Right ventricle myocardium superior (tissue), 1 donor: ENCODE measurements around the gene SLC5A9. TPM values are rescaled to one million over a fixed set of nuclear protein-coding genes. Genes with fewer than 3 reads are reported as not detected.
"Not testable (repeated sequence)": the region's sequence is repeated elsewhere in the genome, so short reads cannot be mapped to it uniquely, and the experiment has no call there.

Source experiments
- ATAC-seq: fragments of 200-7000 bp; cut with Tn5 transposase; one replicate; pipeline ENCODE4 v1.9.1; 2020; ENCODE audit warnings: mild to moderate bottlenecking; ENCODE audit not compliant: poor library complexity
- DNase-seq: peaks from one replicate; pipeline ENCODE4 v3.0.0-alpha.2; 2020
- intact Hi-C: fragments of 100-400 bp; cut with DNase I; formaldehyde crosslinking; loops from one replicate; pipeline ENCODE4 v1.11.2; 2022
- total RNA-seq: library from RNA; stranded (reverse); fragmentation: NEBNext Ultra II Directional; extraction: Animal tissue kit (Norgen Biotek cat#: 25700); gene quantifications from one replicate; pipeline ENCODE4 v1.2.1, GENCODE V29; 2021
- donor health status: DM: no; HTN: yes; CAD: no; lungs with severe emphysema.

The SLC5A9 gene
- total RNA-seq, 1 donor from 2014 or later = 0.13 TPM

DNA sequence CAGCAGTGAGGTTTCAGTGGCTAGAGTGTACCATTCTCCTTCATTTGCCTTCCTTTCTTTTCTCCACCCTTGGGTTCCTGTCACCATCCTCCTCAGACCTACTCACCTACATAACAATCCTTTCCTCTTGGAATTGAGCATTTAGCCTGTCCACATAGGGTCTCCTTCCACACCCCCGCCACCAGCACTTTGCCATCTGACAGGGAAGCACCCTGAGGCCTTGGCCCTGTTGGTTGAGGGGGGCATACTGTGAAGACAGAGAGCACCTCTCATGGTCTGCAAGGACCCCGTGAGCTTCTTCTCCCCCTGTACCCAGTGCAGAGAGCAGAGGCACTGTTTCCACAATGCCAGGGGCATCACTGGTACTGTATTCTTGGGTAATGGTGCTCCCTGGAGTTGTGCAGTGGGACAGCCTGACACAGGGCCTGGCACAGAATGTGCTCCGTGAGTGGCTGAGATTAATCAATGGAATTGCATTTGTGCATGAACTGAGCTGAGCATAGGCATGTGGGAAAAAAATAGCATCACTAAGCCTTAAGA is 14.9 kb upstream of the SLC5A9 start:
- intact Hi-C loops = loop anchor here (10.0 kb wide), 1 partner anchor 473 kb away; no protein-coding TSS in a partner anchor
- DNase-seq (no peak), ATAC-seq (no peak)

DNA sequence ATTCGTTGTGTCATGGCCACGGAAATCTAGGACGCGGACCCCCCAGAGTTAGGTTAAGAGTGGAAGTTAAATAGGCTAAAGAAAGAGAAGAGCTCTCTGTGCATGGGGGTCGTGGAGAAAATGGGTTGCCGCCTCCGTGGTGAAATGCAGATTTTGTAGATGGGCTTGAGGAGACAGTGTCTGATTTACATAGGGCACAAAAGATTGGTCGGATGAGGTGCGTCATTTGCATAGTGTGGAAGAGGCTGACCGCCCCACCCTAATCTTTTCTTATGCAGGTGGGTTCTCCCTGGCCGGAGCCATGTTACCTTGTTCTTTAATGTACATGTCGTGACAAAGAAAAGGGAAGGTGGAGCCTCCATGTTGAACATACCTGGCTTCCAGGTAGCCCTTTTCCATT is 14.3 kb upstream of the SLC5A9 start:
- no peak for DNase-seq
- ATAC-seq = no peak
- intact Hi-C loops = loop anchor here (10.0 kb wide), 1 partner anchor 473 kb away; no protein-coding TSS in a partner anchor

DNA sequence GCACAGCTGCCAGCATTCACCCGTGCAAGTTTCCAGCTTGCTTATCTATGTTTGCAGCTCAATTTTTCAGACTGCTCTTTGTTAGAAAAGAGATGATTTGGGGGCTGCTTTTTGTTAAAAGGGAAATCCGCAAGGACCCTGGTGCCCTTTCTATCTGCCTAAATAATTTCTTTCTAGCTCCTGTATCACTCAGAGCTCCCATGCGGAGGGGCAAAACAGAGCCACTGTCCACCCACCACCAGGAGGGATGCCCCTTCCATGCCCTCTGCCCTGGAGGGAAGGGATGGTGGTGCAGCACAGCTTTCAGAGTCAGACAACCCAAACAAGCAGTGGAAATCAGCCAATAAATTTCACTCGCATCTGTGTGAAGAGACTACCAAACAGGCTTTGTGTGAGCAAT is 13.9 kb upstream of the SLC5A9 start:
- ATAC-seq (no peak), DNase-seq (no peak)
- intact Hi-C loops = loop anchor here (10.0 kb wide), 1 partner anchor 474 kb away; no protein-coding TSS in a partner anchor

DNA sequence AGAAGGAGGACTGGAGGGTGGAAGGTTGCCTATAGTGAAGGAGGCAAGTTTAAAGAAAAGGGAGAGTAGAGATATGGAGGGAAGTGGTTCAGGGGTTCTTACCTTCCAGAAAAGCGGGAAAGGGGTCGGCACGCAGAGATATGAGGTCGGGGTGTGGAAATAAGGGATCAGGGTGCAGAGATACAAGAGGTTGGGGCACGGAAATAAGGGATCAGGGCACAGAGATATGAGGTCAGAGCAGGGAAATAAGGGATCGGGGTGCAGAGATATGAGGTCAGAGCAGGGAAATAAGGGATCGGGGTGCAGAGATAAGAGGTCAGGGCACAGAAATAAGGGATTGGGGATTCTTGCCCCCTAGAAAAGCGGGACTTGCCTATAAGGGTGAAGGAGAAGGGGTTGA is 9.1 kb upstream of the SLC5A9 start:
- ATAC-seq, intact Hi-C loops: not testable (repeated sequence)

DNA sequence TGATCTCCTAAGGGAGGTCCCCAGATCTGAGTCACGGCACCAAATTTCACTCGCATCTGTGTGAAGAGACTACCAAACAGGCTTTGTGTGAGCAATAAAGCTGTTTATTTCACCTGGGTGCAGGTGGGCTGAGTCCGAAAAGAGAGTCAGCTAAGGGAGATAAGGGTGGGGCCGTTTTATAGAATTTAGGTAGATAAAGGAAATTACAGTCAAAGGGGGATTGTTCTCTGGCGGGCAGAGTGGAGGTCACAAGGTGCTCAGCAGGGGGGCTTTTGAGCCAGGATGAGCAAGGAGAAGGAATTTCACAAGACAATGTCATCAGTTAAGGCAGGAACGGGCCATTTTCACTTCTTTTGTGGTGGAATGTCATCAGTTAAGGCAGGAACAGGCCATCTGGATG is 8.2 kb upstream of the SLC5A9 start:
- DNase-seq, intact Hi-C loops, ATAC-seq: not testable (repeated sequence)

More for the DNA sequence above, 9.1 kb upstream of the SLC5A9 start:
- DNase-seq = not testable (repeated sequence)

DNA sequence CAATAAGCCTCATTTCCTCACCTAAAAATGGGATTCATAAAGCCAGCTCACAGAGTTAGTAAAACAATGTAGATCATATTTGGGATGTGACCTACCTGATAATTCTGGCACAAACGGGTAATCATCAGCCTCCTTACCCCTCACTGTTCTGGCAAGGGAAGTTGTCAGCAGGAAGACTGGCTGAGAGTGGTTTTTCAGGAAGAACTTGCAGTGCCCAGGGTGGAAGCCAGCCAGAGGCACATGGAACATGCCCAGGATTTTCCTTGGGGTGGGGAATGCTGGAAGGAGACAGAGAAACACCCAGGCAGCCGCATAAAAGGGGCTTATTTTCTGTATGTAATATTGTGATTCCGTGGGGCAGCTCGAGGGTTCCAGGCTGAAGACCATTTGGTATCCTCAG is 7.7 kb upstream of the SLC5A9 start:
- ATAC-seq (peak; percentile 41), DNase-seq (no peak)
- intact Hi-C loops = no loop called here

DNA sequence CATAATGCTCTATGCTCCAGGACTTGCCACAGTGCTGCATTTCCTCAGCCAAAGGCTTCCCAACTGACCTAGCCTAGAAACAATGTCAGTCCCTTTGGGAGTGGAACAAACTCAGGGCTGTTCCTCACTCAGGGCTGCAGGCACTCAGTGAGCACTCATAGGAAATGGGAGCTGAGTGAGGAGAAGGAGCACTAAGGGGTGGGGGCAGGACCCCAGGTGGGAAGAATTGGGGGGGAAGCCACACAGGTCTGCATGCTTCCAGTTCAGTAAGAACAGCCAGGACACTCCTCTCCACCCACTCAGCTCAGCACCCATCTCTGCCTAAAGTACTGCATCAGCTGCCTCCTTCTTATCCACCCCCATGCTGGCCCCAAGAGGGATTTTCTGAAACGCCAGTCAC is 7.3 kb upstream of the SLC5A9 start:
- intact Hi-C loops = no loop called here
- no peak for DNase-seq
- ATAC-seq = no peak

DNA sequence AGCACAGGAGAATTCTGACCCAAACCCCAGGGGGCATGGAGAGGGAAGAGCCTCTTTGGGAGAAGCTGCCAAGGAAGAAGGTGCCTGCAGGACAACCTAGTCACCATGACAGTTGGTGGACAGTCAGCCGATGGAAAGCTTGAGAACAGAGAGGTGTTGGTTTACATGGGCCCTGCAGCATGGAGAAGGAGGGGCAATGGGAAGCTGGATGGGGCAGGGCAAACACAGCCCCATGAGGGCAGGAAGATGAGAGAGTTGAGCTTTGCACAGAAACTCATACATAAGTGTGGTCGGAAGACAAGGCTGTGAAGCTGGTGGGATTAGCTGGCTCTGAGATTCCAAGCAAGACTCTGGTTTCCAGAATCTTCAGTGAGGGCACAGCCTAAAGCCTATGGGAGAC is 6.6 kb upstream of the SLC5A9 start:
- no peak for DNase-seq
- intact Hi-C loops = no loop called here

DNA sequence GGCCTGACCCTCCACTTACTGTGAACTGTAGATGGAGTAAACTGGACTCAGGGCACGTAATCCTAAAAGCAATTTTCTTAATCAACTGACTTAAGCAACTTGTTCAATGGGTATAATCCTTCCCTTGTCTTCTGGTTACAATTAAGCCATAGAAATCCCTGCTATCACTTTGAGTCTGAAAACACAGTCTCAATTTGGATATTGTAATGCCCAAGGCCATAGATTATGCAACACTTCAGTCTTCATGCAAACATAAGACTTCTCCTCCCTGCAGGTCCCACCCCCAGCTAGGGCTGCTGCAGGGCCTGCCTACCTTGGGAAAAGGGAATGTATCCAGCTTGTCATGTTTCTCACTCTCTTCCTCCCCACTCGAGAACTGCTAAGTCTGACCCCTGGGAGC is 6.2 kb upstream of the SLC5A9 start:
- intact Hi-C loops = no loop called here
- ATAC-seq (no peak), DNase-seq (no peak)

More for the DNA sequence above, 6.6 kb upstream of the SLC5A9 start:
- ATAC-seq = no peak

DNA sequence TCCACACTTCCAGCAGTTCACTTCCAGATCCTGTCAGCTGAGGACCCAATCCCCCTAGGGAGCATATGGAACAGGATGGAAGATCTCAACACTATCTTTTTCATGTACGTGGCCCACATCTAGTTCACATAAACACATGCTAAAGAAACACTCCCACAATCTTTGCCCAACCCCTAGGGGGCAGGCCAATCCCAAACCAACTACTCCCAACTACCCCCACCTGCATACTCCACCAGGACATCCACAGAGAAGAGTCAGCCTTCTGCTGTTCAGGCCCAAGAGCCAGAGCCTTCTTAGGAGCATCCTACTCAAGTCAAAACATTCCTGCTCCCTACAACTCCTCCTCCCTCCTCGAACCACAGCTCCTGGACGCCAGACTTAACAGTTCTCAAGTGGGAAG is 5.6 kb upstream of the SLC5A9 start:
- intact Hi-C loops = no loop called here
- no peak for DNase-seq

DNA sequence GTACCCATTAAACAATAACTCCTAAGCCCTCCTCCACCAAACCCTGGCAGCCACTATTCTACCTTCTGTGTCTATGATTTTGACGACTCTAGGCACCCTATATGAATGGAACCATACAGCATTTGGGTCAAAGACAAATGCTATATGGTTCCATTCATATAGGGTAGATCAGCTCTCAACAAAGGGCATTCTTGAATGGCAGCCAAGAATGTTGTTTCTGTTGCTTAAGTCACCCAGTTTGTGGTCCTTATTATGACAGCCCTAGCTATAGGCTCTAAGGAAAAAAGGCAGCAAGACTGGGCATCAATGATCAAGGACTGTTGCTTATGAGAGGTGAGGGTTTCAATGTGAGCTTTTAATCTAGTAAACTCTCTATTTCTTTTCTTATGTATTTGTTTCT is 4.7 kb upstream of the SLC5A9 start:
- DNase-seq (no peak), ATAC-seq (no peak)
- intact Hi-C loops = no loop called here

More for the DNA sequence above, 5.6 kb upstream of the SLC5A9 start:
- no peak for ATAC-seq

DNA sequence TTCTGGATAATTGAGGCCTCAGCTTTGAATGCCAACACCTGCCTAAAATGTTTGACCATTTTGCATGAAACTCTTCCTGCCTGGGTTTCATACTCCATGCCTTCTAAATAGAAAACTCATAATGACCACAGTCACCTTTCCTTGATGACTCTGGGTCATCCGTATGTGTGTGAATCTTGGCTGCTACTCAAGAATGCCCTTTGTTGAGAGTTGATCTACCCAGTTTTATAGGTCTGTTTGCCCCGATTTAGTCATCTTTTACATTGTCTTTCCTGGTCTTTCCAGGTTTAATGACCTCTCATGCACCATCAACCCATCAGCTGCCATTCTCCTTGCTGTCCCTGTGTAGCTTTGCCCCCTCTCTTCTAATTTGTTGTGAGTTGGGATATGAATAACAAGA is 2.7 kb upstream of the SLC5A9 start:
- ATAC-seq = no peak
- intact Hi-C loops = no loop called here
- DNase-seq = no peak

DNA sequence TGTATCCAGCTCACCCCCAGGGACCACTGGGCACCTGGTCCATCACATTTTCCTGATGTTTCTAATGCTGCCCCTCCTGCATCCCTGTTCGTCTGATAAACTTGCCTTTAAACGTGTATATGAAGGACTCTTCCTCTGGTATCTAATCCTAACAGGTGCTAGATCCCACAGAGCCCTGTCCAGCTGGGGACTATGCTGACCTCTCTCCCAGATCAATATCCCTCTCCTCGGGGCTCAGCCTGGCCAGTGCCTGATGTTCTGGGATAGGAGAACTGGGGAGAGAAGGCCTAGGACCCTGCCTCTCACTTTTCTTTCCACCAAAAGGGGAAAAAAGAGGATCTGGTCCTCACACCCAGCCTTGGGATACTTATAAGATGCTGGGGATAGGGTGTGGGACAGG is 1.4 kb upstream of the SLC5A9 start:
- intact Hi-C loops = no loop called here
- DNase-seq = no peak
- no peak for ATAC-seq

DNA sequence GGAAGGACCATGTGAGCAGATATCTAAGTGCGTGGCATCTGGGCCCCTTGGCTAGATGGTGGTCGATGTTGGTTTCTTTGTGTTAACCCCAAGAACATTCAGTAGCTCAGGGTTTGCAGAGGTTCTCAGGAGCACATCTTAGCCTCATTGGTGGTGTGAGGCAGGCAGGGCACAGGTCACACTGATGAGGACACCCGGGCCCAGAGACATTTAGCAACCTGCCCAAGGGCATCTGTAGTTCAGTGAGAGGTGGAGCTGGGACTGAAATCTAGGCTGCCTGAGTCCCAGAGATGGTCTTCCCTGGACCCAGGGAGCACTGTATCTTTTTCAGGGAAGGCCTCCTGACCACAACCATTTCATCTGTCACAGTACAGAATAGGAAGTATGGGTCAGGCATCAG is 859 bp upstream of the SLC5A9 start:
- no peak for DNase-seq
- no peak for ATAC-seq
- intact Hi-C loops = no loop called here

DNA sequence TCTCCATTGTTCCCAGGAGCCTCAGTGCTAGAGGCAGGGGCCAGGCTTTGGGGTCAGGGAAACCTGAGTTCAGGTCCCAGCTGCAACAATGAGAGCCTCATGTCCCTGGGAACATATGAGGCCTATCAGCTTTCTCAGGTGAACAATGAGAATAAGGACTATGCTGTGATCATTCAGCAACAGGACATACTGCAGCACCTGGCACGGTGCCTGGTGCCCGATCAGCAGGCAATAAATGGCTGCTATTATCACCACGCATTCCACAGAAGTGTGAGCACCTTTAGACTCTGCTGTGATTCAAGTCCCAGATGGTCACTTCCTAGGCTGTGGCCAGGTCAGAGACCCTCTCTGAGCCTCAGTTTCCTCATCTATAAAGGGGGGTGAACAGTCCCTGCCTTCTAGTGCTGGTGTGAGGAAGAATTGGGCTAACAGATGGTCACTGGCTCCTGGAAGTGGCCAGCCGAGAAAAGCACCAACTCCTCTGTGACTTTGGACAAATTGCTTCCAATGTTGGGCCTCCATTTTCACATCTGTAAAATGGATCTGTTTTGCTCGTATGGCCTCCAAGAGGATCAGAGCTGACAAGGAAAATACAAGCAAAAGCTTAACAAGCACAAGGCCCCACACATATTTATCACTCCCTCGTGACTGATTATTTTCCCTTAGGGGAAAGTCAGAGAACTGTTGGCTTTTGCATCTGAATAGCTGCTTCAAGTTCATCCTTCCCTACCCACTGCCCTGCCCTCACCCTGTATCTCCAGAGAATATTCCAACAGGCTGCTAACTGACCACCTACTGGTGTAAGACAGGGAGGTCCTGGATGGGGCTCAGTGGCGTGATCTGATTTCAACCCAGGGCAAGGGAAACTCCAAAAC is 1.1 kb downstream of the SLC5A9 start:
- intact Hi-C loops = no loop called here
- ATAC-seq = no peak
- no peak for DNase-seq

DNA sequence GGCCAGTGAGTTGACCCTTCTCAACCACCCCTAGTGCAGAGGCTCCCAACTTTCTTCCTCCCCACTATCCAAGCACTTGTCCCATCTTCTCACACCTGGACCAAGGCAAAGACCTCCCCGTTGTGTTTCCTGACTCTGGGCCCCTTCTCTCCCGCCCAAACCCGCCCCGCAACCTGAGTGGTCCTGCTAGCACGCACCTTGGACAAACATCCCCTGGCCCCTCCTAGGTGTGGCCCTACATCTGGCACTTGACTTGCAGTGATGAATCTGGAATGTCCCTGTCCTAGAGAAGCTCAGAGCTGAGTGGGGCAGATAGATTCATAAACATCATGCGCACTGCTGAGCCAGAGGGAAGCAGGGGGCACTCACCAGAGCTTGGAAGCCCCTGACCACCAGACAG is 2.3 kb downstream of the SLC5A9 start:
- ATAC-seq (no peak), DNase-seq (no peak)
- intact Hi-C loops = no loop called here

DNA sequence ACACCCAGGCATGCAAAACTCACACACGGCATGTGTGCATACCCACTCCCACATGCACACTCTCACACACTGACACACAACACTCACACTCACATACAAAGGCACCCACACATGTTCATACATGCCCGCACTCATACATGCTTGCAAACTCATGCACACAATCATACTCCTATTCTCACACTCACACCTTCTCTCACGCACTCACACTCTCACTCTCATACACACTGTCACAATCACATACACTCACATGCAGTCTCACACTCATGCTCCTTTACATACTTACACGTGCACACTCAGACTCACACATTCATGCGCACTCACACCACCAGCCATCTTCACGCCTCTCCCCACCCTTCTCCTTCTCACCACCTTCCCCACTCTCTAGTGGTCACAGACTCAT is 3.1 kb downstream of the SLC5A9 start:
- no peak for ATAC-seq
- intact Hi-C loops = no loop called here
- no peak for DNase-seq

DNA sequence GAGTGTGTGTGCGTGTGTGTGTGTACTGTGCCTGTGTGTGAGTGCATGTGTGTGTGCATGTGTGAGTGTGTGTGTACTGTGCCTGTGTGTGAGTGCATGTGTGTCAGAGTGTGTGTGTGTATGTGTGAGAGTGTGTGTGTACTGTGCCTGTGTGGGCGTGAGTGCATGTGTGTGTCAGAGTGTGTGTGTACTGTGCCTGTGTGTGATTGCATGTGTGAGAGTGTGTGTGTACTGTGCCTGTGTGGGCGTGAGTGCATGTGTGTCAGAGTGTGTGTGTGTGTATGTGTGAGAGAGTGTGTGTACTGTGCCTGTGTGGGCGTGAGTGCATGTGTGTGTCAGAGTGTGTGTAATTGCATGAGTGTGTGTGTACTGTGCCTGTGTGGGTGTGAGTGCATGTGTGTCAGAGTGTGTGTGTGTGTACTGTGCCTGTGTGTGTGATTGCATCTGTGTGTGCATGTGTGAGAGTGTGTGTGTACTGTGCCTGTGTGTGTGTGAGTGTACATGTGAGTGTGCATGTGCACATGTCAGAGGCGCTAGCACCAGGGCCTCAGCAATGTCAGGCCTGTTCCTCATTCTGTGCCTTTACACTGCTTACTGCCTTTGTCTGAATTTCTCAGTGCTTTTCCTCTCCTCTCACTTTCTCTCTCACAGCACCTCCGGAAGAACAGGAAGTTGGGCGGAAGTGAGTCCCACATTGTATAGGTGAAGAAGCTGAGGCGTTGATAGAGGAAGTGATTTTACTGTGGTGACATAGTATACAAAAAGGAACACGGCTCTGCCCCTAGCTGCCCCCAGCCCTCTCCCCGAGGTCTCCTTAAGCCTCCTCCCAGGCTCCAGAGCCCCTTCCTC is 4.9 kb downstream of the SLC5A9 start:
- DNase-seq = no peak
- intact Hi-C loops = no loop called here
- no peak for ATAC-seq

DNA sequence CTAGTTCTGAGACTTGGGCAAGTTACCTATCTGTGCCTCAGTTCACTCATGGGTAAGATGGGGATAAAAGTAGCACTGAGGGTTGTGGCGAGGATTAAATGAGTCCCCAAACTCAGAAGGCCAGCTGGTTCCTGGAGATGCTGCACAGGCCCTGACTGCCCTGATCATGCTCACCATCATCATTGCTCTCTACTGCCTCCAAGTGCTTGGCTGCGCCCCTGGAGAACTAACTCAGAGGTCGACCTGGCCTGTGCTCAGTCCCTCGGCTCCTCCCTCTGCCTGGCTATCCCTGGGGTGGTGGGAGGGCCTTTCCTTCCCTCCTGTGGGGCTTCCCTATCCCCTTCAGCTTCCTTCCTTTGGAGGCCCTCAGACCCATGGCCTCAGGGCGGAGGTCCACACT is 5.6 kb downstream of the SLC5A9 start:
- DNase-seq = no peak
- intact Hi-C loops = no loop called here
- ATAC-seq = no peak
